B cell (primary cell): ENCODE data around the gene PAMR1. TPM values are rescaled to one million over a fixed set of nuclear protein-coding genes. Genes with fewer than 3 reads are reported as not detected.

ENCODE experiments used
- ATAC-seq: fragments of 200-7000 bp; cut with Tn5 transposase; one replicate; pipeline ENCODE4 v1.10.0; 2021; ENCODE audit warnings: low read depth, mild to moderate bottlenecking, moderate number of reproducible peaks, moderate library complexity
- CTCF ChIA-PET: fragments of 350-600 bp; sonication (Branson Sonifier 250); formaldehyde crosslinking; loops from one replicate; lab custom pipeline; 2021; ENCODE audit warnings: antibody characterized with exemption, inconsistent platforms; lab: Charles Lee
- POLR2A ChIA-PET: fragments of 350-600 bp; sonication (Branson Sonifier 250); formaldehyde crosslinking; loops from one replicate; lab custom pipeline; 2021; ENCODE audit warnings: antibody characterized with exemption; lab: Charles Lee
- DNase-seq: peaks from one replicate; pipeline ENCODE4 v3.0.0; 2013
- H2AFZ ChIP-seq: 2 replicates; pipeline ENCODE4 v1.6.1; 2012; ENCODE audit warnings: mild to moderate bottlenecking, low read depth, low read length; ENCODE audit not compliant: insufficient read depth, poor library complexity, severe bottlenecking
- H3K27ac ChIP-seq, 2 donors: 1 replicate in 1 of 2; 2 replicates in 1 of 2; pipeline ENCODE4 v1.5.1; 2012 to 2013; ENCODE audit warnings: low read length in 2 of 2, mild to moderate bottlenecking in 2 of 2, moderate library complexity in 1 of 2
- H3K27me3 ChIP-seq, 4 experiments: fragments of 200-600 bp in 1 of 4; sonication (generic) in 1 of 4; replicated peaks in 1 of 4; 1 replicate in 2 of 4; 2 replicates in 2 of 4; pipeline versions ENCODE4 v1.6.1 to v1.7.0; 2013 to 2016; ENCODE audit warnings: low read length in 3 of 4, mild to moderate bottlenecking in 2 of 4, mixed read lengths in 1 of 4, moderate library complexity in 1 of 4; ENCODE audit not compliant: insufficient read depth in 4 of 4, control insufficient read depth in 3 of 4; ENCODE audit errors: control extremely low read depth in 1 of 4
- H3K36me3 ChIP-seq, 2 experiments: replicated peaks in 1 of 2; 1 replicate in 1 of 2; 2 replicates in 1 of 2; pipeline versions ENCODE4 v1.6.1 to v1.7.1; 2013; ENCODE audit warnings: low read length in 1 of 2; ENCODE audit not compliant: insufficient read depth in 2 of 2, control insufficient read depth in 1 of 2; ENCODE audit errors: control extremely low read depth in 1 of 2, extremely low read depth in 1 of 2
- H3K4me1 ChIP-seq, 2 donors: fragments of 200-600 bp in 1 of 2; sonication (generic) in 1 of 2; 1 replicate in 1 of 2; 2 replicates in 1 of 2; pipeline versions ENCODE4 v1.5.1 to v1.6.1; 2013 to 2017; ENCODE audit warnings: low read length in 2 of 2; ENCODE audit not compliant: control insufficient read depth in 2 of 2, insufficient read depth in 2 of 2
- H3K4me2 ChIP-seq: replicated peaks from 2 replicates; pipeline ENCODE3; 2012; ENCODE audit warnings: mild to moderate bottlenecking, low read depth, low read length; ENCODE audit not compliant: poor library complexity, severe bottlenecking
- H3K4me3 ChIP-seq, 5 experiments: fragments of 200-600 bp in 1 of 5; sonication (generic) in 1 of 5; 1 replicate in 3 of 5; 2 replicates in 2 of 5; pipeline versions ENCODE4 v1.5.1 to v1.7.0; 2011 to 2016; ENCODE audit warnings: low read length in 4 of 5, mild to moderate bottlenecking in 4 of 5, low read depth in 2 of 5, control low read depth in 1 of 5, moderate library complexity in 1 of 5; ENCODE audit not compliant: insufficient read depth in 1 of 5; ENCODE audit errors: control extremely low read depth in 1 of 5, extremely low read depth in 1 of 5
- H3K79me2 ChIP-seq: fragments of 200-600 bp; sonication (generic); one replicate; pipeline ENCODE4 v1.6.0; 2016; ENCODE audit warnings: low read length; ENCODE audit not compliant: control insufficient read depth, insufficient read depth
- H3K9ac ChIP-seq: fragments of 200-600 bp; sonication (generic); 2 replicates; pipeline ENCODE4 v1.6.1; 2017; ENCODE audit warnings: mild to moderate bottlenecking, low read length, moderate library complexity
- H3K9me3 ChIP-seq, 3 donors: one replicate each; pipeline versions ENCODE4 v1.6.1 to v1.7.1; 2013; ENCODE audit warnings: low read length in 2 of 3; ENCODE audit not compliant: control insufficient read depth in 2 of 3, insufficient read depth in 1 of 3; ENCODE audit errors: control extremely low read depth in 1 of 3
- H4K20me1 ChIP-seq: 2 replicates; pipeline ENCODE4 v1.6.0; 2012; ENCODE audit warnings: mild to moderate bottlenecking, low read length; ENCODE audit not compliant: insufficient read depth, control insufficient read depth, poor library complexity, severe bottlenecking
- H3K27ac Mint-ChIP-seq: one replicate; pipeline ENCODE4 v1.8.0; 2021; ENCODE audit warnings: mixed read lengths
- H3K27me3 Mint-ChIP-seq: one replicate; pipeline ENCODE4 v1.8.0; 2021; ENCODE audit warnings: mixed read lengths
- H3K4me1 Mint-ChIP-seq: one replicate; pipeline ENCODE4 v1.8.0; 2021; ENCODE audit warnings: mixed read lengths
- H3K4me3 Mint-ChIP-seq: one replicate; pipeline ENCODE4 v1.8.0; 2021; ENCODE audit warnings: mixed read lengths
- H3K9me3 Mint-ChIP-seq: one replicate; pipeline ENCODE4 v1.8.0; 2022; ENCODE audit warnings: mixed read lengths; ENCODE audit not compliant: insufficient read depth
- EZH2 ChIP-seq: IDR thresholded peaks from 2 replicates; pipeline ENCODE4 v1.6.1; 2012; ENCODE audit warnings: borderline replicate concordance, low read depth, mild to moderate bottlenecking, moderate library complexity, low read length; ENCODE audit not compliant: insufficient read depth, poor library complexity, severe bottlenecking
- WGBS: methylation state at CpG from one replicate; pipeline ENCODE4 v1.1.5; 2013; ENCODE audit warnings: missing lambda C conversion rate; ENCODE audit not compliant: insufficient coverage; 5-methylcytosine and 5-hydroxymethylcytosine counted together
- intact Hi-C: fragments of 100-400 bp; cut with micrococcal nuclease; formaldehyde crosslinking; loops from one replicate; pipeline ENCODE4 v1.10.0; 2022
- polyA plus RNA-seq: library from polyadenylated mRNA; depleted of rRNA; stranded (reverse); fragments of >200 nt; gene quantifications from 2 replicates; pipeline ENCODE4 v1.2.3, GENCODE V29; 2012
- total RNA-seq, 2 donors: library from RNA; stranded (reverse); fragments of 120-200 nt in 1 of 2; gene quantifications; 1 replicate in 1 of 2; 2 replicates in 1 of 2; pipeline versions ENCODE4 v1.2.3 to v1.2.4, GENCODE V29; 2013 to 2022
- TF ChIP-seq, protein P1 (sequence below): fragments of 200-600 bp; IDR thresholded peaks from one replicate; pipeline ENCODE4 v1.8.0; 2022; ENCODE audit warnings: antibody characterized with exemption, mild to moderate bottlenecking

PAMR1 gene
- total and polyA plus RNA-seq, 2 donors (not counting 1 experiment from before 2014, with no cell fraction given): not detected

DNA sequence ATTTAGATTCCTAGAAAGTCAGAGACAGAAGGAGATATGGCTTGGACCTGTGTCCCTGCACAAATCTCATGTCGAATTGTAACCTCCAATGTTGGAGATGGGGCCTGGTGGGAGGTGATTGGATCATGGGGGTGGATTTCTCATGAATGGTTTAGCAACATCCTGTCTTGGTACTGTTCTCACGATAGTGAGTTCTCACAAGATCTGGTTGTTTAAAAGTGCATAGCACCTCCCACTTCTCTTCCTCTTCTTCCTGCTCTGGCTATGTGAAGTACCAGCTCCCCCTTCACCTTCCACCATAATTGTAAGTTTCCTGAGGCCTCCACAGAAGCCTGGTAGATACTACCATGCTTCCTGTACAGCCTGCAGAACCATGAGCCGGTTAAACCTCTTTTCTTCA is 27.6 kb upstream of the PAMR1 start:
- DNase-seq (no peak), ATAC-seq (no peak)
- Histone ChIP-seq H3K4me1 (no peaks in the 10 kb centered on the region), H3K36me3 (no peaks in the 10 kb centered on the region), H3K79me2 (no peaks in the 10 kb centered on the region), H2AFZ (no peak overlapping the region), H3K9ac (no peak overlapping the region), H3K4me2 (no peak overlapping the region), H3K4me3 (no peak overlapping the region), H4K20me1 (no peaks in the 10 kb centered on the region), H3K27me3 (peaks cover 0 to 8% (median 0%) of the 10 kb centered on the region in 4 experiments), H3K9me3 (no peaks in the 10 kb centered on the region), H3K27ac (no peak overlapping the region)
- Mint-ChIP-seq H3K27me3 (peaks cover 34% of the 10 kb centered on the region), H3K9me3 (peaks cover 1% of the 10 kb centered on the region), H3K27ac (no peak overlapping the region), H3K4me1 (no peaks in the 10 kb centered on the region), H3K4me3 (no peak overlapping the region)
- intact Hi-C loops: no loop called here
- TF ChIP-seq, protein P1, sequence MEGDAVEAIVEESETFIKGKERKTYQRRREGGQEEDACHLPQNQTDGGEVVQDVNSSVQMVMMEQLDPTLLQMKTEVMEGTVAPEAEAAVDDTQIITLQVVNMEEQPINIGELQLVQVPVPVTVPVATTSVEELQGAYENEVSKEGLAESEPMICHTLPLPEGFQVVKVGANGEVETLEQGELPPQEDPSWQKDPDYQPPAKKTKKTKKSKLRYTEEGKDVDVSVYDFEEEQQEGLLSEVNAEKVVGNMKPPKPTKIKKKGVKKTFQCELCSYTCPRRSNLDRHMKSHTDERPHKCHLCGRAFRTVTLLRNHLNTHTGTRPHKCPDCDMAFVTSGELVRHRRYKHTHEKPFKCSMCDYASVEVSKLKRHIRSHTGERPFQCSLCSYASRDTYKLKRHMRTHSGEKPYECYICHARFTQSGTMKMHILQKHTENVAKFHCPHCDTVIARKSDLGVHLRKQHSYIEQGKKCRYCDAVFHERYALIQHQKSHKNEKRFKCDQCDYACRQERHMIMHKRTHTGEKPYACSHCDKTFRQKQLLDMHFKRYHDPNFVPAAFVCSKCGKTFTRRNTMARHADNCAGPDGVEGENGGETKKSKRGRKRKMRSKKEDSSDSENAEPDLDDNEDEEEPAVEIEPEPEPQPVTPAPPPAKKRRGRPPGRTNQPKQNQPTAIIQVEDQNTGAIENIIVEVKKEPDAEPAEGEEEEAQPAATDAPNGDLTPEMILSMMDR: no peak
- TF ChIP-seq EZH2: no peak
- ChIA-PET CTCF (no interaction called here), POLR2A (no interaction called here)
- 100% methylated on average over 1 of the region's 3 CpGs for WGBS

DNA sequence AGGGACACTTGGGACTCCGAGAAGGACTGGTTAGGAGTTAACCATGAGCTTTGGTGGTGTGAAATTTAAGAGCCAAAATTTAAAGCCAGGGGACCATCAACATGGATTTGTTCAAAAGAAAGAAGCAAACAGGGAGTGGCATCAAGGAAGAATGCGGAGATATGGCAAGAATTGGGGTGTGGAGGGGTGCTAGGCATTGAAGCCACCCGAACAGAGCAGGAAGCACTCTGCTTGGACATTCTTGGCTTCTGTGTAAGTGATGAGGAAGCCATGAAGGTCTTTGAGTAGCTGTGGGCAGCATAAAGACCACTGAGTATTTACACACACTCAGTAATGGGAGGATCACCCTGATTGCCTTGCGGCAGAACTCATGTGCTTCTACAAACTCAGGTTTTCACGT is 27.2 kb upstream of the PAMR1 start:
- Histone ChIP-seq H3K79me2 (no peaks in the 10 kb centered on the region), H3K27me3 (peaks cover 0 to 6% (median 0%) of the 10 kb centered on the region in 4 experiments), H4K20me1 (no peaks in the 10 kb centered on the region), H2AFZ (no peak overlapping the region), H3K9ac (no peak overlapping the region), H3K36me3 (no peaks in the 10 kb centered on the region), H3K4me1 (no peaks in the 10 kb centered on the region), H3K27ac (no peak overlapping the region), H3K4me2 (no peak overlapping the region), H3K4me3 (no peak overlapping the region), H3K9me3 (no peaks in the 10 kb centered on the region)
- ATAC-seq (no peak), DNase-seq (no peak)
- POLR2A ChIA-PET: no interaction called here
- H3K27ac Mint-ChIP-seq: no peak overlapping the region
- intact Hi-C loops: no loop called here
- peaks cover 36% of the 10 kb centered on the region for H3K27me3 Mint-ChIP-seq
- CTCF ChIA-PET: no interaction called here
- H3K9me3 Mint-ChIP-seq: peaks cover 3% of the 10 kb centered on the region
- TF ChIP-seq, protein P1: no peak
- TF ChIP-seq EZH2: no peak
- H3K4me1 Mint-ChIP-seq: no peaks in the 10 kb centered on the region
- H3K4me3 Mint-ChIP-seq: no peak overlapping the region
- 93% methylated on average over 4 of the region's 5 CpGs for WGBS
